GM13976 (cell line): ENCODE data around the gene PPP3CA.

Source experiments
- DNase-seq: peaks from one replicate; pipeline ENCODE4 v3.0.0; 2012; ENCODE audit warnings: low spot score
- in situ Hi-C: fragments of 300-500 bp; cut with MboI; formaldehyde crosslinking; loops from one replicate; pipeline ENCODE4 v1.12.0; 2022; ENCODE audit warnings: low sequenced_read_pairs, mixed read lengths, inconsistent platforms; ENCODE audit not compliant: unreplicated experiment
- TF ChIP-seq, protein P1 (sequence below): IDR thresholded peaks from 2 replicates; pipeline ENCODE4 v1.5.1; 2012; ENCODE audit warnings: borderline replicate concordance, mild to moderate bottlenecking; ENCODE audit not compliant: insufficient read depth; ENCODE audit errors: extremely low read depth, missing control alignments, control extremely low read depth

Gene PPP3CA

DNA sequence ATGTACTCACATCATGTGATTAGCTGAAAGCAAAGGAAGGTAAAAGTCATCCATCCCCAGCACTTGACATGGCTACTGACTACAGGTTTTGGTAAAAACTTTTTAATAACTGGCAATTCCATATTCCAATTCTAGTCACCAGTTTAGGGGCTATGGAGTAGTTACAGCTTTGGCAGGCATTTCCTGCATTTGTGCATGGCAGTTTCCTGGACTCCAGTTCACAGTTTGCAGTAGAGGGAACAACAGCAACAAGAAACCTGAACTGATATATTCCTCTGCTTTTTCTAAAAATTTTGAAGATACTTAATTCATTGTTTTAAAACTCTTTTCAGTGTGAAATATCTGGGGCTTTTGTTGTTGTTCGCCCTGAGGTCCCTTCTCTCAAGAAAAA is 184.3 kb downstream of the PPP3CA start:
- DNase-seq, result no peak
- TF ChIP-seq, protein P1, sequence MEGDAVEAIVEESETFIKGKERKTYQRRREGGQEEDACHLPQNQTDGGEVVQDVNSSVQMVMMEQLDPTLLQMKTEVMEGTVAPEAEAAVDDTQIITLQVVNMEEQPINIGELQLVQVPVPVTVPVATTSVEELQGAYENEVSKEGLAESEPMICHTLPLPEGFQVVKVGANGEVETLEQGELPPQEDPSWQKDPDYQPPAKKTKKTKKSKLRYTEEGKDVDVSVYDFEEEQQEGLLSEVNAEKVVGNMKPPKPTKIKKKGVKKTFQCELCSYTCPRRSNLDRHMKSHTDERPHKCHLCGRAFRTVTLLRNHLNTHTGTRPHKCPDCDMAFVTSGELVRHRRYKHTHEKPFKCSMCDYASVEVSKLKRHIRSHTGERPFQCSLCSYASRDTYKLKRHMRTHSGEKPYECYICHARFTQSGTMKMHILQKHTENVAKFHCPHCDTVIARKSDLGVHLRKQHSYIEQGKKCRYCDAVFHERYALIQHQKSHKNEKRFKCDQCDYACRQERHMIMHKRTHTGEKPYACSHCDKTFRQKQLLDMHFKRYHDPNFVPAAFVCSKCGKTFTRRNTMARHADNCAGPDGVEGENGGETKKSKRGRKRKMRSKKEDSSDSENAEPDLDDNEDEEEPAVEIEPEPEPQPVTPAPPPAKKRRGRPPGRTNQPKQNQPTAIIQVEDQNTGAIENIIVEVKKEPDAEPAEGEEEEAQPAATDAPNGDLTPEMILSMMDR, result no peak
- in situ Hi-C loops, result loop anchor here (25.0 kb wide), 1 partner anchor 549 kb away; no protein-coding TSS in a partner anchor

DNA sequence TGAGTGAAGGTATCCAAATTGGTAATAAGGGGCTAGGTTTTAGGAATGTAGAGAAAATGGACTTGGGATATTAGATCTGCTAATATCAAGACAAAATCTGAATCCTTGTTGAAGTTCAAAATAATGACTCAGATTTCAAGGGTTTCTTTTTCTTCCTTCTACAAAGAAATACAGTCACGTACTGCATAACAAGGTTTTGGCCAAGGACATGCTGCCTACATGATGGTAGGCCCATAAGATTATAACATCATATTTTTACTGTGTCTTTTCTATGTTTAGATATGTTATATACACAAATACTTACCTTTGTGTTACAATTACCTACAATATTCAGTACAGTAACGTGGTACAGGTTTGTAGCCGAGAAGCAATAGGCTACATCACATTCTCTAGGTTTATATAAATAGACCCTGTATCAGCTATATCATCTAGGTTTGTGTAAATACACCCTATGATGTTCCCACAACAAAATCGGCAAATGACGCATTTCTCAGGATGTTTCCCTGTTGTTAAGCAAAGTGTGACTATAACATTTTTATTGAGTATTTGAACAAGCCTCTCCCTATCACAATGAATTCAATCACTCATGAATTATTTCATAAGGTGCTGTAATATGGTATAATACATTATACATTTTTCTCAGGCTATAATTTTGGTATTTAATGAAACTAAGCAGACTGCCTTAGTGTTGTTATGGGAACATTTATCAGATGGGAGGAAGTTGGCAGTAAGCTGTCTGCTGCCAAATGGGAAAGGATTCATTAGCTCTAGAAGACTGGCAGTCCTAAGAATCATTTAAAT is 186.3 kb downstream of the PPP3CA start:
- in situ Hi-C loops, result loop anchor here (25.0 kb wide), 1 partner anchor 551 kb away; no protein-coding TSS in a partner anchor
- TF ChIP-seq, protein P1, result no peak
- no peak for DNase-seq

DNA sequence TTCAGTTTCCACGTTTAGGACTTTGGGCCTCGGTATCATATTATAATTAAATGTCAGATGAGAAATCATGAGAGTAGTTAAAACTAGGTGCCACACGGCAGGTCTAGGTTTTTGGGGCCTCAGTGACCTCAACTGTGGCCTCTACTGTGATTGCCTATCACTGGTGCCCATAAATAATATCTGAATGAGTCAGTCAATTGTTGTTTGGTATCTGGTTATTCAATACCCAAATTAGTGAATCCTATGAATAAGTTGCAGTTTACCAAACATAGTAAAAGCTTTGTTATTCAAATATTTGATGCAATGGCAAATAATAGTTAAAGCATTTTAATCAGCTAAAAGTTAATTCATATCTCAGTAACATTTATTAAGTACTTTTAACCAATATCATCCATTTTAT is 188.8 kb downstream of the PPP3CA start:
- no peak for DNase-seq
- TF ChIP-seq, protein P1, result no peak
- in situ Hi-C loops, result loop anchor here (25.0 kb wide), 1 partner anchor 554 kb away; no protein-coding TSS in a partner anchor

DNA sequence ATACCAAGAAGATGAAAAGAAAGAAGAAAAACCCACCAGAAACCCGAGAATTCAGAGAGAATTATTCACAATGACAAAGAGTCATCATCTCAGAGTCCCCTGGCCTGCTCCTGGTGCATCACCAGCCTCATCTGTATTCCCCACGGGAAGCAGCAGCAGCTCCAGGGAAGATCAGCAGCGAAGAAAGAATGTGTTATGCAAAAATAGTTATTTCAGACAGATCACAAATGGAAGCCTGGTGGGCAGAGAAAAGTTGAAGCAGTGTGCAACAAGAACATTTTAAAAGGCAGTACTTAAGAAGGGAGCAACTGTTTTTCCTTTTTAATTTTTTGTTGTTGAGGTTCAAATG is 189.2 kb downstream of the PPP3CA start:
- TF ChIP-seq, protein P1, result no peak
- in situ Hi-C loops, result loop anchor here (25.0 kb wide), 1 partner anchor 554 kb away; no protein-coding TSS in a partner anchor
- DNase-seq, result no peak

DNA sequence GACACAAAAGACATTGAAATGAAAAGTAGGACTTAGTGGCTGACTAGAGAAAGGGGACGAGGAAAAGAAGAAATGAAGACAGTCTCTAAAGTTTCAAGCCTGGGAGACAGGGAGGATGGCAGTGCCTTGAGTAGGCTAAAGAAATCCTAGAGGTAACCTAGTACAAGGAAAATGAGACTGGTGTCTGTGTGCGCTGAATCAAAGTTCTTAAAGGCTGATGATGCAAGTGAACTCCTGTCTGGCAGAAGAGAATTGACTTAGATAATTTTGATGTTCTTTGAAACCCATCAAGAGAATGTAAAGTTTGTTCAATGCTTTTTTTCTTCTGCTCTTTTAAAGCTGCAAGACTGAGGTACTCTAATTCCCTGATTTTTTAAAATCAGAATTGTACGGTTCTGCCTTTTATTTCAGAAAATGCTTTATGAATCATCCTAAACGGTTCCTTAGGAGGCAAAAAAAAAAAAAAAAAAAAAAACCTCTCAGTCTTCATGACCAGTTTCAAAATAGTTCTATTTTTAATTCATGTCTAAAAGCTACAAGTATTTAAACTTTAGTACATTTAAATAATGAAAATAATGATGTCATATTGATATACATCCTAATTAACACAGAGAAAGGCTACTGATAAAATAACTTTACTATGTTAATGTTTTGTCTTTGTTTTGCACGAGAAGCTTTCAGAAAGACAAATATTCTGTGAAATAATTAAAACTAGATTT is 189.8 kb downstream of the PPP3CA start:
- DNase-seq, result no peak
- in situ Hi-C loops, result loop anchor here (25.0 kb wide), 1 partner anchor 555 kb away; no protein-coding TSS in a partner anchor
- TF ChIP-seq, protein P1, result no peak

DNA sequence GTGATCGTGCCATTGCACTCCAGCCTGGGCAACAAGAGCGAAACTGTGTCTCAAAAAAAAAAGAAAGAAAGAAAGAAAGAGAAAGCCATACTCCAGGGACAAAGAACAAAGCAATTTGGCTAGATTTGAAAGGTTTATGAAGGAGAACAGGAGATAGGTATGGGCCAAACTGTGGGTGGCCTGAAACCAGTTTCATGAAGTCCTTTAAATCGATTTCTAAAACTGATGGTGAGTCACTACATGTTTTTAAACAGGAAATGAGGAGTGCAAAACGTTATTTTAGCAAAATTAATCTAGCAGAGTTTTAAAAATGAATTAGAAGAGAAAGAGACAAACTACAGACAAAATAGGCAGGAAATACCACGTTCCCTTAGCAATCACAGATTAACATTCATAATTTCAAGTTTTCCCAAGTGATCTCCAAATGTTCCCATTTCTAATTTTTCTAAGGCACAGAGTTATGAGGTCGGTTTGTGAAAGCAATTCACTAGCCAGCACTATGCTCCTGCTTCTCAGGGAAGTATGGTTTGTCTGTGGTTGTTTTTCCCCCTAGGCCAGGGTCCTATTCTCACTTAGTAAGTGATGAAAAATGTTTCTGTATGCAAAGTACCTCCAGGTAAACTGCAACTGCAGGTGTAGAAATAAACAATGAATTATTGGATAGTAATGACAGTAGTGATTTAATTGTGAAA is 190.6 kb downstream of the PPP3CA start:
- TF ChIP-seq, protein P1, result no peak
- in situ Hi-C loops, result loop anchor here (25.0 kb wide), 1 partner anchor 556 kb away; no protein-coding TSS in a partner anchor
- DNase-seq, result no peak
